Upper lobe of left lung (tissue), 4 donors: Measurements from ENCODE around the gene KRT34.

Source experiments
- CTCF ChIP-seq, 6 experiments: fragments of 450-650 bp in 4 of 6; fragments of 200-600 bp in 2 of 6; sonication (generic) in 2 of 6; IDR thresholded peaks; one replicate each; pipeline ENCODE4 v1.5.1; 2016 to 2019; ENCODE audit warnings: antibody characterized with exemption in 6 of 6
- POLR2A ChIP-seq, 4 donors: fragments of 450-650 bp; IDR thresholded peaks; one replicate each; pipeline ENCODE4 v1.5.1; 2016 to 2017; ENCODE audit warnings: antibody characterized with exemption in 4 of 4, mild to moderate bottlenecking in 2 of 4
- POLR2AphosphoS5 ChIP-seq, 2 donors: sonication (generic); formaldehyde crosslinking; IDR thresholded peaks; one replicate each; pipeline ENCODE4 v1.5.1; 2017; ENCODE audit warnings: antibody characterized with exemption in 2 of 2

- TF ChIP-seq CTCF (IDR thresholded peaks at IDR 0.05), result no peak
- TF ChIP-seq POLR2A (IDR thresholded peaks at IDR 0.05), result no peak
- TF ChIP-seq POLR2AphosphoS5 (IDR thresholded peaks at IDR 0.05), result no peak
These were observed 21.4 kb upstream of the KRT34 start for GRCh38 chr17:41403404-41404023.
